Measurements from ENCODE around the gene ZNF823.

The ZNF823 gene

DNA sequence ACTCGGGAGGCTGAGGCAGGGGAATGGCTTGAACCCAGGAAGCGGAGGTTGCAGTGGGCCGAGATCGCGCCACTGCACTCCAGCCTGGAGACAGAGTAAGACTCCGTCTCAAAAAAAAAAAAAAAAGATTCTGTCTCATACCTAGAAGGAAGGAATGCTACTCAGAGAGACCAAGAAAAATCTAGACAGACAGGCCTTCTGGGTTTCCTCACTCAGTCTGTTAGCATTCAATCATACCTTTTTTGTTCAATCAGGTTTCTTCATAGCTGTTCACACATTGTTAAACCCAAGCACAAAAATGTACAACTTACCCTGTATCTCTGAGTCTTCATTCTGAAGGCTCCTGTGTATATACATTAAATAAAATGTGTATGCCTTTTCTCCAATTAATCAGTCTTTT, 40.5 kb downstream of the ZNF823 start:
- H3K79me2 ChIP-seq (ENCODE audit: control insufficient read depth, low read length) = no peaks in the 10 kb centered on the region
- H3K9me3 ChIP-seq (ENCODE audit: control insufficient read depth, insufficient read depth, low read length) = no peaks in the 10 kb centered on the region
- H3K4me3 ChIP-seq (ENCODE audit: low read length) = no peak overlapping the region
- TF ChIP-seq, protein P1, sequence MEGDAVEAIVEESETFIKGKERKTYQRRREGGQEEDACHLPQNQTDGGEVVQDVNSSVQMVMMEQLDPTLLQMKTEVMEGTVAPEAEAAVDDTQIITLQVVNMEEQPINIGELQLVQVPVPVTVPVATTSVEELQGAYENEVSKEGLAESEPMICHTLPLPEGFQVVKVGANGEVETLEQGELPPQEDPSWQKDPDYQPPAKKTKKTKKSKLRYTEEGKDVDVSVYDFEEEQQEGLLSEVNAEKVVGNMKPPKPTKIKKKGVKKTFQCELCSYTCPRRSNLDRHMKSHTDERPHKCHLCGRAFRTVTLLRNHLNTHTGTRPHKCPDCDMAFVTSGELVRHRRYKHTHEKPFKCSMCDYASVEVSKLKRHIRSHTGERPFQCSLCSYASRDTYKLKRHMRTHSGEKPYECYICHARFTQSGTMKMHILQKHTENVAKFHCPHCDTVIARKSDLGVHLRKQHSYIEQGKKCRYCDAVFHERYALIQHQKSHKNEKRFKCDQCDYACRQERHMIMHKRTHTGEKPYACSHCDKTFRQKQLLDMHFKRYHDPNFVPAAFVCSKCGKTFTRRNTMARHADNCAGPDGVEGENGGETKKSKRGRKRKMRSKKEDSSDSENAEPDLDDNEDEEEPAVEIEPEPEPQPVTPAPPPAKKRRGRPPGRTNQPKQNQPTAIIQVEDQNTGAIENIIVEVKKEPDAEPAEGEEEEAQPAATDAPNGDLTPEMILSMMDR (IDR thresholded peaks at IDR 0.05; ENCODE audit: low read depth, low read length, poor library complexity, severe bottlenecking) = no peak
- TF ChIP-seq EZH2phosphoT487 (IDR thresholded peaks at IDR 0.05; ENCODE audit: borderline replicate concordance, low read length) = no peak
- no peaks in the 10 kb centered on the region for H4K20me1 ChIP-seq (ENCODE audit: control insufficient read depth, insufficient read depth, low read depth, low read length)
- H3K27ac ChIP-seq (ENCODE audit: low read depth, low read length) = no peak overlapping the region
- H3K27me3 ChIP-seq (ENCODE audit: control insufficient read depth, low read length) = peaks cover 7% of the 10 kb centered on the region; the same call in 1 of the 2 replicates
- no peaks in the 10 kb centered on the region for H3K9me2 ChIP-seq (replicated peaks; ENCODE audit: control insufficient read depth, low read length)
- no peak overlapping the region for H3K4me2 ChIP-seq (ENCODE audit: low read length)
- no peaks in the 10 kb centered on the region for H3K36me3 ChIP-seq (ENCODE audit: control insufficient read depth, low read length)
- peaks cover 12% of the 10 kb centered on the region for H3K4me1 ChIP-seq (ENCODE audit: control insufficient read depth, low read length)
- H3F3A ChIP-seq (ENCODE audit: control insufficient read depth, insufficient read depth) = no peaks in the 10 kb centered on the region

DNA sequence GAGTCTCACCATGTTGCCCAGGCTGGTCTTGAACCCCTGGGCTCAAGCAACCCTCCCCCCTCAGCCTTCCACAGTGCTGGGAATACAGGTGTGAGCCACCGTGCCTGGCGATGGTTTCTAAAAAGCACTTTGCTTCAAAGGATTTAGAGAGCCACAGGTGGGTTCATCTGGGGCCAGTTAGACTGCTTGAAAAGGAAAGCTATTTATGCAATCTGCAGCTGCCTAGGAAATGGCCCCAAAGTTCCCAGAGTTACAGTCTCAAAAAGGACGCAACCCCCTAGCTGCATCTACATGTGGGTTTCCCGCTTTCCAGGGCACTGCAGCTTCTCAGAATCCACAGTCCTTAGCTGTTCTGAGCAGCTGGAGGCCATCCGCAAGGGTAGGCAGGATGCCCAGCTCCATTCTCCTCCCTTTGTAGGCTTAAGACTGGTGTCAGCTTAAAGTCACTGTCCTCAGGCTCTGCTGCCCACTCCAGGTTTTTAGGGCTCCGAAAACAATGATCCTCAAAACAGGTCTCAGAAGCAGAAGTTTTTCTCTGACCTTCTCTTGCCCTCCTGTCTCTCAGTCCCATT, 41.4 kb downstream of the ZNF823 start:
- Histone ChIP-seq H3F3A (ENCODE audit: control insufficient read depth, insufficient read depth) (no peaks in the 10 kb centered on the region), H3K27me3 (ENCODE audit: control insufficient read depth, low read length) (peaks cover 3% of the 10 kb centered on the region; the same call in 1 of the 2 replicates), H3K9me2 (replicated peaks; ENCODE audit: control insufficient read depth, low read length) (no peaks in the 10 kb centered on the region), H4K20me1 (ENCODE audit: control insufficient read depth, insufficient read depth, low read depth, low read length) (no peaks in the 10 kb centered on the region), H3K27ac (ENCODE audit: low read depth, low read length) (no peak overlapping the region), H3K4me1 (ENCODE audit: control insufficient read depth, low read length) (peaks cover 12% of the 10 kb centered on the region), H3K4me3 (ENCODE audit: low read length) (no peak overlapping the region), H3K4me2 (ENCODE audit: low read length) (no peak overlapping the region), H3K79me2 (ENCODE audit: control insufficient read depth, low read length) (no peaks in the 10 kb centered on the region), H3K9me3 (ENCODE audit: control insufficient read depth, insufficient read depth, low read length) (no peaks in the 10 kb centered on the region), H3K36me3 (ENCODE audit: control insufficient read depth, low read length) (no peaks in the 10 kb centered on the region)
- no peak for TF ChIP-seq EZH2phosphoT487 (IDR thresholded peaks at IDR 0.05; ENCODE audit: borderline replicate concordance, low read length)
- TF ChIP-seq, protein P1 (IDR thresholded peaks at IDR 0.05; ENCODE audit: low read depth, low read length, poor library complexity, severe bottlenecking) = no peak

DNA sequence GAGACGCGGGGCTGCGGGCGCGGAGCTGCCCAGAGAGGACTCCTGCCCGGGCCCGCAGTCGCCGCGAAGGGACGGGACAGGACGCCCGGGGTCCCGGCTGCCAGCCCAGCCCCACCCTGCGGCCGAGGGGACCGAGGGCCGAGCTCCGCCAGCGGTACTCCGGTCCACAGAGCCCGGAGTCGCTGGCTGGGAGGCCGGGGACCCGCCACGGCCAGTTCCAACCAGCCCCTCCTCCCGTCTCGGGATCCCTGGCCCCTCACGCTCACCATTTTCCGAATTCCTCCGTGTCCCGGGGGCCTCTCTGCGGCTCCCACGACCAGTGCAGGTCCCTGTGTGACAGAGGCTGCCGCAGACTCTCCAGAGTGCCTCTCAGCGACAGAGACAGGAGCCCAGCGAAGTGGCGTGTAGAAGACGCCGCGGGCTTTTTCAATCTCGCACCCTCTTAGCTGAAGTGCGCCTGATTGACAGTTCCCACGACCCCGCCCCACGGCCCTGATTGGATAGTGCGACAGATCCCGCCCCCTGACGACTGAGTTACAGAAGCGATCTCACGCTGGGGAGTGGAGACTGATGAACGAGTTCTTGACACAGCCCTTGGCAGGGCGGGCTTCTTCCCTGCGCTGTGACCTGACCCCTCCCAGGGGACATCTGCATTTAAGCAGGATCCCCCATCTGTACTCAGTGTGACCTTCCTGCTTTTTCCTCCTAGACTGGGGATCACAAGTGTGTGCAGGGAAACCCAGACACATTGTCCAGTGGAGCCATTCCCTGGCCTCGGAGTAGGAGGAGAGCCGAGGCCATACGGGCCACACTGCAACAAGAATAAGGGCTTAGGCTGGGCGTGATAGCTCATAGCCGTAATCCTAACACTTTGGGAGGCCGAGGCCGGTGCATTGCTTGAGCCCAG, 44.0 kb downstream of the ZNF823 start:
- H3K9me2 ChIP-seq (replicated peaks; ENCODE audit: control insufficient read depth, low read length) = no peaks in the 10 kb centered on the region
- H3K4me3 ChIP-seq (ENCODE audit: low read length) = peak overlapping the region; percentile 95
- H4K20me1 ChIP-seq (ENCODE audit: control insufficient read depth, insufficient read depth, low read depth, low read length) = no peaks in the 10 kb centered on the region
- no peak for TF ChIP-seq EZH2phosphoT487 (IDR thresholded peaks at IDR 0.05; ENCODE audit: borderline replicate concordance, low read length)
- TF ChIP-seq, protein P1 (IDR thresholded peaks at IDR 0.05; ENCODE audit: low read depth, low read length, poor library complexity, severe bottlenecking) = no peak
- no peaks in the 10 kb centered on the region; the same call in 1 of the 2 replicates for H3K27me3 ChIP-seq (ENCODE audit: control insufficient read depth, low read length)
- H3F3A ChIP-seq (ENCODE audit: control insufficient read depth, insufficient read depth) = no peaks in the 10 kb centered on the region
- peaks cover 12% of the 10 kb centered on the region for H3K4me1 ChIP-seq (ENCODE audit: control insufficient read depth, low read length)
- no peaks in the 10 kb centered on the region for H3K36me3 ChIP-seq (ENCODE audit: control insufficient read depth, low read length)
- no peak overlapping the region for H3K27ac ChIP-seq (ENCODE audit: low read depth, low read length)
- H3K4me2 ChIP-seq (ENCODE audit: low read length) = peak overlapping the region; percentile 96
- no peaks in the 10 kb centered on the region for H3K9me3 ChIP-seq (ENCODE audit: control insufficient read depth, insufficient read depth, low read length)
- H3K79me2 ChIP-seq (ENCODE audit: control insufficient read depth, low read length) = no peaks in the 10 kb centered on the region
